Measurements from ENCODE around the gene LRPAP1.

LRPAP1 gene

DNA sequence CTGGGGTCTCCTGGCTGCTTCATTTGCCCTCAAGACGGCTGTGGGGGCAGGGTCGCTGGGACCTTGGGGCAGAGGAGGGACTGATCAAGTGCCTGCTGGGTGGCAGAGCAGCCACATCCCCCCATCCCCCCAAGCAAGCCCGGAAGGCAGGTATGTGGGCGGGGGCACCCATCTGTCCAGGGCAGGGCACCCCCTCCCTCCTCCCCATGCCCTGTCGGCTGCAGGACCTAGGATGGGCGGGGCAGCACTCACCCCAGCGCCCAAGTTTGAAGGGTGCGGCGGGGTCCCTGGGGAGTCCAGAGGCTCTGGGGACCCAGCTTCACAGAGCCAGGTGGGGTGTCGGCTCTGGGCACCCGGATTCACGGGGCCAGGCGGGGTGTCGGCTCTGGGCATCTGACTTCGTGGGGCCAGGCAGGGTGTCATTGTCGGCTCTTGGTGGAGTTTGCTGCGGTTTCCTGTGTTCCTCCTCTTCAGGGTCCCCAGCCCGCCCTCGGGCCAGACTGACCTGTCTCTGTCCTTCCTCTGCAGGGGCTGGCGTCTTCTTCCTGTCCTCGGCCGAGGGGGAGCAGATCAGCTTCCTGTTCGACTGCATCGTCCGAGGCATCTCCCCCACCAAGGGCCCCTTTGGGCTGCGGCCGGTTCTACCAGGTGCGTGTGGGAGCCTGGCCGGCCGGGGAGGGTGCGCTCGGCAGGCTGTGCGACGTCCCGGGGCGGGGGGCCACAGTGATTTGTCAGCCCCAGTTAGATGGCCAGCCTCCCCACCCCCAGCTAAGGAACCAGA lies 47.0 kb downstream of the LRPAP1 start:
- DNase-seq (ENCODE audit: low read depth in 2 of 2): no peak

DNA sequence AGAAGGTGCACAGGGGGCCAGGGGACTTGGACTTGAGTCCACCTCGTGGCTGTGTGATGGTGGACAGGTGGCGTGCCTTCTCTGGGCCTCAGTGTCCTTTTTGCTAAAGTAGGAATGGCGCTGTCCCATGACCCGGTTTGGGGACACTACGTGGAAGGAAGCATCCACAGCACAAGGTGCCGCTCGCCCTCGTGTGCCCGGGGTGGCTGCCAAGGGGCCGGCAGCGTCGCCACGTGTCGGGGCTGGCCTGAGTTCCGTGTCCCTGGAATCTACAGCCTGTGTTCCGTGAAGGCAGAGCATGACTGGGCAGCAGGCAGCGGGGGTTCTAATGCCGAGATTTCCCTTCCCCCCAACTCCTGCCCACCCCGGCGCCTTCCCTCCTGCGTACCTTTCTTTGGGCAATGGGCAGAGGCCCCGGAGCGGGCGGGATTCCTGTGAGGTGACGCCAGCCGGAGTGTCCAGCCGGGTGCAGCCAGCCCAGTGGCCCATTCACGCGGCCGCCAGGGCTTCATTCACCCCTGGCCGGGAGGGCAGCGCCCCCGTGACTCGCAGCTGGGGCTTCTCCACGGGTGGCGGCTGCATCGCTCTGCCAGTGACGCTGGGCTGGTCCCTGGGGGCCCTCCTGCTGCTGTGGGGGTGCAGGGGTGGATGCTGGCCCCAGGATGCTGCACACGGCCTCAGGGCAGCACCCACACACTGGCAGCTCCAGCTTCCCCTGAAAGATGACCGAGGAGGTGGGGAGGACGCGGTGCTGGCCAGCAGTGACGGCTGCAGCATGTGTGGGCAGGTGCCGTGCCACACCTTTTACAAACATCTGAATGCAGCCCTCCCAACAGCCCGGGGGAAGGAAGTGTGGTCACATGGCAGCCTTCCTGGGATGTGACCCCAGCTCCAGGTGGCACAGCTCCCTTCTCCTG lies 47.9 kb downstream of the LRPAP1 start:
- no peak for DNase-seq (ENCODE audit: low read depth in 2 of 2)

DNA sequence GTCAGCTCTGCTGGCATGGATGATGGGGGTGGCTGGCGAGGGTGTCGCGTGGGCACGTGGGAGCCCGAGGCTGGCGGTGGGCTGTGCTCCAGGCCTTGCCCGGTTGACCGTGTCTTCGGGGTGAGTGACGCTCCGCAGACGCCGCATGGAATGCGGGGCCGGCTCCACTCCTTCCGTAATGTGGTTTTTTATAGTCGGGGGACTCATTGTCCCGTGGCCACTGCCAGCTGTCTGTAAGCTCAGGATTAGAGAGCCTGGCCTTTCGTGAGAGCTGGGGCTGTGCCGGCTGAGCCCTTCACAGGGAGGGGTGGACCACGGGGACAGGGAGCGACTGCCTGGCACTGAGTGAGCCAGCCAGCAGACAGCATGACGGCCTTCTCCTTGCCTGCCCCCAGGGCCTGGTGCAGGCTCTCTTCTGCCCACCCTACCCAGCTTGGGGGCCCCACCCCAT lies 48.7 kb downstream of the LRPAP1 start:
- DNase-seq (ENCODE audit: low read depth in 2 of 2): no peak

DNA sequence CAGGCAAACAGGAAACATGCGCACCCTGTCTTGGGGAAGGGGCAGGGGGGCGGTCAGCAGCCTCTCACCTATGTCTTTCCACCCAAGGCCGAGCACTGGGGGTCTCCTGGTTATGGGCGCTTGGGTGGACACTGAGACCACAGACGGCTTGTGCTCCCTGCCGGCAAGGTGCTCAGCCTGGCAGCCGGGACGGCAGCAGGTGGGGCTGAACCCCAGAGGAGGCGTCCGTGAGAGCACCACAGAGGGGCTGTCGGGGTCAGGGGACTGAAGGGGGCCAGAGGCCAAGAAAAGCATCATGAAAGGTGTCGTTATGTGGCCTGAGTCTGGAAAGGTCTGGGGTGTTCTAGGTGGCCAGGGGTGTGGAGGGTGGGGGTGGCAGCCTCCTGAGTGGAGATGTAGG lies 49.5 kb downstream of the LRPAP1 start:
- no peak for DNase-seq (ENCODE audit: low read depth in 2 of 2)

DNA sequence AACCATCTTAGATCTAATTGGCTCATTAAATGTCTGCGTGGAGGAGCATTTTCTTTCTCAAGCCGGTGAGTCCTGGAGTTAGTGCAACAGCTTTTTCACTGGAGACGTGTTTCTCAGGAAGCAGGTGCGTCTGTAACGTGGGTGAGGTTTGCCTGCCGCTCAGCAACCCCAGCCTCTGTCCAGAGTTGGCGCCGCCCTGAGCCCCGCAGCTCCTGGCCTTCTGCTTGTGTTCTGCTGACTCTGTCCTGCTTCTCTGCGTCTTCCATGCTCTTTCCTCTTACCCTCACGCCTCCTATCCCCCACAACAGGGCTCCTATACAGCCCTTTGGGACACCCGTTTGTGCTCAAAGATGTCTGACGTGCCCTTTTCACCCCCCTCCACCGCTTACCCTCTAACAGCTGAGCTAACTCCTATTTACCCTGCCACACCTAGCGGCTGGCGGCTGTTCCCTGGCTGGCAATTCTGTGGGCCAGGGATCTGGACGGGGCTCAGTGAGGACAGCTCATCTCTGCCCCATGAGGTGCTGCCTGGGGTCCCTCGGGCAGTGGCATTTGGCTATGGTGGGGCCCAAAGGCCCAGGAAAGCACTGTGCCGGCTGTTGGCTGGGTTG lies 50.3 kb downstream of the LRPAP1 start:
- DNase-seq (ENCODE audit: low read depth in 2 of 2): no peak

DNA sequence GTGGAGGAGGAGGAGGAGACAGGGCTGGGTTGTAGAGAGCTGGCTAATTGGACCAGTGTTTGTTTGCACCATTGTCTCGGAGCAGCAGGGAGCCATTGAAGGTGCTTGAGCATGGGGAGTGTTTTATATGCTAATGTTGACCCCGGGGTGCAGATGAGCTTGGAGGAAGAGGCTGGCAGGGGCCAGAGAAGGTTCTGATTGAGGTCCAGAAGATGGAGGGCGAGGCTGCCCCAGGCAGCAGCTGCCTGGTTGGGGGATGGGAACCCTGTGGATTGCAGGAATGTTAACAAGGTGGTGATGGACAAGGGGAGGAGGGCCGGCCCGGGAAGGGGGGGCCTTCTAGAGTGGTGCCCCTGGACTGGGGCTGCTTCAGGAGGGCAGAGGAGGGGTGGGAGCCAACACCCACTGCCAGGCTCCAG lies 51.1 kb downstream of the LRPAP1 start:
- no peak for DNase-seq (ENCODE audit: low read depth in 2 of 2)

DNA sequence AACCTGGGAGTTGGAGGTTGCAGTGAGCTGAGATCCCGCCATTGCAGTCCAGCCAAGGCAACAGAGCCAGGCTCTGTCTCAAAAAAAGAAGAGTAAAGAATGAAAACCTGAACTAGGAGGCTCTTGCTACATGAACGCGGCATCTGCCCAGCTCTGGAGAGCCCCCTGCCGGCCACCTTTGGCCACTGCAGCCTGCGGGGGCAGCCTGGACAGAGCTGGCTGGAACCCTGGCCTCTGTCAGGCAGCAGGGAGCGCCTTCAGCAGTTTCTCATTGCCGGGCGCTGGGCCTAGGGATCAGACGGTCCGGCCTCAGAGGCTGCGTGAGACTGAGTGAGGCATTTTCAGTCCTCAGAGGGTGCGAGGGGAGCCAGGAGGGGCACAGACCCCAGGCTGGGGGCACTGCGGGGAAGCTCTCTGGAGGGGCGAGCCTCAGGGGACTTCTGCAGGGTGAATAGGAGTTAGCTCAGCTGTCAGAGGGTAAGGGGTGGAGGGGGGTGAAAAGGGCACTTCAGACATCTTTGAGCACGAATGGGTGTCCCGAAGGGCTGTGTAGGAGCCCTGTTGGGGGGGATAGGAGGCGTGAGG lies 51.6 kb downstream of the LRPAP1 start:
- DNase-seq (ENCODE audit: low read depth in 2 of 2): peak; percentile 53 to 82

DNA sequence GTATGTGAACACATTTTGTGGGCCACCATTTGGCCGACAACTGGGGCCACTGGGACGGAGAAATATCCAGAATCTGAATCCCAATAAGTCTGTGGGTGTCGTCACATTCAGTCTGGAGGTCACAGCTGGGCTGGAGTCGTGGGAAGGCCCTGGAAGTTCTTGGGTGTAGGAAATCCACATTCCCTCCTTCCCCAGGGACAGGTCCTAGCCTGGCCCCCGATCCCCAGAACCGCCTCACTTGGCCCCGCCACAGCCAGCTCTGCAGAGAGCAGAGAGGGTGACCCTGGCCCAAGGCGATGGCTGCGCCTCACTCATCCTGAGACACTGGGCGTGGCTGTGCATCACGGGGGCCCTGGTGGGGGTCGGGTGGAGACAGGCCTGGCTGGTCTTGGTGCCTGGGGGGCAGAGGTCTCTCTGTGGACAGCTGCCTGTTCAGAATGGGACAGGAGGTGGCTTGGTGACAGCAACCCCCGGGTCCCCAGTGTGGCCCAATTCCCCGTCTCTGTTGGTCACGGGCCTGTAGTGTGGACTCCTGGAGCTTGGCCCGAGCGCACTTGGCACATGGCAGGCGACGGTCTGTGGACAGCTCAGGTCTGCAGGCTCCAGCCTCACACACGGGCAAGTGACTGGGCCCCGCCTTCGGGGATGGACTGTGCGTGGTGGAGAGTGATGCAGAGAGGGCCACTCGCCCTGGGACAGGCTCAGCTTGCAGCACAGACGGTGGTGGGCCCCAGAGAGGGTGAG lies 52.7 kb downstream of the LRPAP1 start:
- DNase-seq (ENCODE audit: low read depth in 2 of 2): no peak

DNA sequence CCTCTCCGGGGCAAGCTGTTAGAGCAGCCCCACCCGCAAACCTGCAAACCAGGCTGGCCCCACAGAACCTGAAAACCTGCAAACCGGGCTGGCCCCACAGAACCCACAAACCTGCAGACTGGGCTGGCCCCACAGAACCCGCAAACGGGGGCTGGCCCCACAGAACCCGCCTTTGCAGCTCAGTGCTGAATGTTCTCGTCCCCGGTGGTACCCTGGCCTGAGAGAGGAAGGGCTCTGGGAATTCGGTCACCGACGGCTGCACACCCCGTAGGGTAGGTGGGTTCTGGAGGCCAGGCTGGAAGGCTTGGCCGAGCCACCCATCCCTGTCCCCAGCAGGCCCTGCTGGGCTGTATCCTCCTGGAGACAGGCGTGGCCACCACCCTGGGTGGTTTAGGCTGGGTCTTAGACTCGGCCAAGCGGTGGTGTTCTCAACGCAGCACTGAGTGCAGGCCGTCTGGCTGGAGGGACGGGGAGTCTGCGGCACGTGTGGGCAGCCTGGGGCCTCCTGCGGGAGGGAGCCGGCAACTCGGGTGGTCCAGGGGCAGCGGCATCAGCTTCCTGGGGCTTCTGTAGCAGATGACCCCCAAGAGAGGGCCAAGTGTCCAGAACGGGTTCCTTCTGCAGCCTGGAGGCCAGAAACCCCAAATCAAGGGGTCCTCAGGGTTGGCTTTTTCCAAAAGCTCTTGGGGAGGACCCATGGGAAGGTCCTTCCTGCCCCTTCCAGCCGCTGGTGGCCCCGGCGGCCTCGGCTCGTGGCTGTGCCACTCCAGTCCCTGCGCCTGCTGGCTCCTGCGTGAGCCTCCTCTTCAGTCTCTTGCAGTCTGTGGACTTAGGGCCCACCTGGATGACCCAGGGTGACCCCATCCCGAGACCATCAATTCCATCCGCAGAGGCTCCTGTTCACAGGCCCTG lies 53.5 kb downstream of the LRPAP1 start:
- no peak for DNase-seq (ENCODE audit: low read depth in 2 of 2)

DNA sequence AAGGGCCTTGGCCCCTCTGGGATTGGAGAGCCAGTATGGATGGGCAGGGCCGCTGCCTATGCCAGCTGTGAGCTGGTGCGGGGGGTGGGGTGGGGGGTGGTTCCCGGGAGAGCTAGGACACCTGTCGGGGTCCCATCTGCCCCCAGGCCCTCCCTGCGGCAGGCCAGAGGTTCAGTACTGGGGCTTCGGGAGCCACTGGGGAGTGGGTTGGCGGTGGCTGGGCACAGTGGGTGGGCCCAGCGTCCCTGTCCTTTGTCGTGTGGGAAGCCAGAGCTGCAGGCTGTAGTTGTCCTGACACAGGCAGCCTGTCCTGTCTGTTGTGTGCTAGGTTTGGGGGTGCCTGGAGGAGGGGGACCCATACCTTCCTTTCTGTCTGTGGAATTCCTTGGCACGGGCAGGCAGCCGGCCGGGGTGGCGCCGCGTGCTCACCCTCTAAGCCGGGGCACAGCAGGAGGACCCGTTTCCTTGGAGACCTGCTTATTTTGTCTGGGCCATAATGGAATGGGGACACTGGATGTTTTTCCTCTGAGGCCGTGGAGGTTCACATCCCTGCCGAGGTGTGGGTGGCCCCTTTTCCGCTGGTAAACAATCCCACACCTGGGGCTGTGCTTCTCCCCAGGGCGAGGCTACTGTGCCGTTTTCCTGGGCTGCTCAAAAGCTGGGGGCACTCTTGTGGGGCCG lies 54.3 kb downstream of the LRPAP1 start:
- DNase-seq (ENCODE audit: low read depth in 2 of 2): no peak

DNA sequence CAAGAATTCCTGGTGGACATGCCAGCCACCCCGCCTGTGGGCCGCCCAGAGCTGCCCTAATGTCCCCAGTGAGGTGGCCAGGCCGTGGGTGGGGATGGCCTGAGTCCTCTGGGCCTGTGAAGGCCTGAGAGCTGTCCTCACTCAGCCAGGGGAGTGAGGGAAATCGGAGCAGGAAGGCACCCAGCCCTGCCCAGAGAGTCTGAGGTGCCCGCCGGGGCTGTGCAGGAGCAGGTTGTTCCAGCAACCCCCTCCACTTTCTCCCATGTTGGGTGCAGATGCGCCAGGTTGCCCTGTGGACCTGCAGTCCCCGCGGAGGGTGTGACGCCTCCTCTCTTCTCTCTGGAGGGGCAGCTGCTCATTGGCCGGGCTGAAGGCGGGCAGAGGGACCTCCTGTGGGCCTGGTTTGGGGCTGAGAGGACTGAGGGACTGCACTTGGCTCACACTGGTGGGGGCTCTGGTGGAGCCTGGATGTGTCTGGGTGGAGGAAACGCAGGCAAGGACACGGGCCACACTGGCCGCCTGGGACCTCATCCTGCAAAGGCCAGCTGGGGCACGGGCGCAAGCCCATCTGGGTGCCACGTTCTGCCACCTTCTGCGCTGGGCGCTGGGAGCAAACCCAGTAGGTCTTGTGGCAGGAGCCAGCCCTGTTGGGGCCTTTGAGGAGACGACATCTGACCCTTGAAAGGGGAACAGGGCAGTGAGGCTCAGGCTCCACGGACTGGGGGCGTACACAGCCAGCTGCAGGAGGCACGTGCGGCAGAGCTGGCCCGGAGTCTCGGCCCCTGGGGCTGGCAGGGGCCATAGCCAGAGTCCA lies 55.1 kb downstream of the LRPAP1 start:
- no peak for DNase-seq (ENCODE audit: low read depth in 2 of 2)

DNA sequence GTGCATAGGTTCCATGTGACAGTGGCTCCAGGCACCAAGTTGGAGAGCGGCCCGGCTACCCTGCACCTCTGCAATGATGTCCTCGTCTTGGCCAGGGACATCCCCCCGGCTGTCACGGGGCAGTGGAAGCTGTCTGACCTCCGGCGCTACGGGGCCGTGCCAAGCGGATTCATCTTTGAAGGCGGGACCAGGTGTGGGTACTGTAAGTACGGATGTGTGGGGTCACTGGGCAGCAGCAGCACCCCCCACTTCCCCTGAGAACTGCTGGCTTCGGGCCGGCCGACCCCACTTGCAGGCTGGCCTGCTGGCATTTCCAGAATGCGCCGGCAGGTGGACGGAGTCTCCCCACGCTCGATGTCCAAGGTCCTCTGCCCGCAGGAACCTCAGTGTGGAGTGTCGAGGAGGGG lies 55.9 kb downstream of the LRPAP1 start:
- no peak for DNase-seq (ENCODE audit: low read depth in 2 of 2)

DNA sequence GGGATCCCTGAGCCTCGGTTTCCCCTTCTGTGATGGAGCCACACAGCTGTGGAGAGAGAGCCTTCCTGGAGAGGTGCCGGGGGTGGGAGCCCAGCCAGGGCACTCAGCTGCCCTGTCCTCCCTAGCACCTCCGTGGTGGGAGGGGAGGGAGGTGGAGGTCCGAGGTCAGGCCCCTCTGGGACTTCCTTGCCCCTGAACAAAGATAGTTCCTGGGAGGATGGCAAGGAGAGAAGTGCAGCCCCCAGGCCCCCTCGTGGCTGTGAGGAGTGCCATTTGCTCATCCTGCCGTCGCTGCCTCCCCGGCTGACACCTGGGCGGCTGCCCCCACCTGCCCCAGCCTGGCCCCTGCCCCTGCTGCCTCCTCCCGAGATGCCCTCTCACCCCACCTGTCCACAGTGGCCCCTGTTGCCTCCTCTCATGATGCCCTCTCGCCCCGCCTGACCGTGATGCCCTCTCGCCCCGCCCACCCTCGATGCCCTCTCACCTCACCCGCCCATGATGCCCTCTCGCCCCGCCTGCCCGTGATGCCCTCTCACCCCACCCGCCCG lies 56.4 kb downstream of the LRPAP1 start:
- DNase-seq (ENCODE audit: low read depth in 2 of 2): no peak

DNA sequence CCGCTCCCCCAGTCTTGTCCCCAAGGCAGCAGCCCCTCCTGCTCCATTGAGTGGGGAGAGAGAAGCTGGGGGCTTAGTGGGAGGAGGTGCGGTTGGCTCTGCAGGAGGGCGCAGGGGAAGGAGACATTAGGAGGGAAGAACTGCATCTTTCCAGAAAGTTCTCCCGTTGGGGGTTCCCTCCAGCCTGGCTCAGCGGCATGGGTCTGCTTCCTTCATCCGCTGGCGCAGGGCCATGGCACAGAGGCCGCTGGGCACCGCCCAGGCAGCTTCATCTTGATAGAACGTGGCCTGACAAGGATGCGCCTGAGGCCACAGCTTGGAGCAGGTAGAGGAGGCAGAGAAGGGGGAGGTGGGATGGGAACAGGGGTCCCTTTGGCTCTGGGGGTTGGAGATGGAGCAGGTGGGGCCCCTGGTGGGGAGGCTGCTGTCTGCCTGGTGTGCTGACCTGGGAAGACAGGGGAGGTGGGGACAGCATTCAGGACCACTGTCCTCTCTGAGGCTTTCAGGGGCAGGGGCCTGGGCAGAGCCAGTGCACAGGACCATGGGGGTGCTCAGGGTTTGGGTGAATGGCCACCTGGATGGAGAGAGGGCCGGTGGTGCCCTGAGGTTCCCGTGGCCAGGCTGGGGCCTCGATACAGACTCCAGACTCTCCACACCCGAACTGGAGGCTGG lies 57.0 kb downstream of the LRPAP1 start:
- no peak for DNase-seq (ENCODE audit: low read depth in 2 of 2)

DNA sequence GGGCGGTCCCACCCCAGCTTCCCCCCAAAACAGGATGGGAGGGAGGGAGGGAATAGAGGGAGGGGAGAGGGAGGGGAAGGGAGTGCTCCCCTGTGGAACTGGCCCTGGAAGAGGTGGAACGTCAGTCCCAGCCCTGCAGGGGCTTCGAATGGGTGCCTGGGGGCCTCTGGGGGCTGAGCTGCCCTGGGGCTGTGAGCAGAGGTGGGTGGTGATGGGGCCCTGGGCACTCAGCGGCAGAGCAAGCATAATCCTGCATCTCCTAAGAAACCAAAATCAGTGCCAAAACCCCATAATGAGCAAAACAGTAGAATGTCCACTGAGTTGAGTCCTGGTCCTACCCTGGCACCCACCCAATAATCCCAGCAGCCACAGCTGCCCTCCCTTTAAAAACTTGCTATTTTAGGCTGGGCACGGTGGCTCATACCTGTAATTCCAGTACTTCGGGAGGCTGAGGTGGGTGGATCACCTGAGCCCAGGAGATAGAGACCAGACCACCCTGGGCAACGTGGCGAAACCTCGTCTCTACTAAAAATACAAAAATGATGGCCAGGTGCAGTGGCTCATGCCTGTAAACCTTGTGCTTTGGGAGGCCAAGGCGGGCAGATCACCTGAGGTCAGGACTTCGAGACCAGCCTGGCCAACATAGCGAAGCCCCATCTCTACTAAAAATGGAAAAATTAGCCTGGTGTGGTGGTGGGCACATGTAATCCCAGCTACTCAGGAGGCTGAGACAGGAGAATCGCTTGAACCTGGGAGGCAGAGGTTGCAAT lies 58.0 kb downstream of the LRPAP1 start:
- DNase-seq (ENCODE audit: low read depth in 2 of 2): no peak

DNA sequence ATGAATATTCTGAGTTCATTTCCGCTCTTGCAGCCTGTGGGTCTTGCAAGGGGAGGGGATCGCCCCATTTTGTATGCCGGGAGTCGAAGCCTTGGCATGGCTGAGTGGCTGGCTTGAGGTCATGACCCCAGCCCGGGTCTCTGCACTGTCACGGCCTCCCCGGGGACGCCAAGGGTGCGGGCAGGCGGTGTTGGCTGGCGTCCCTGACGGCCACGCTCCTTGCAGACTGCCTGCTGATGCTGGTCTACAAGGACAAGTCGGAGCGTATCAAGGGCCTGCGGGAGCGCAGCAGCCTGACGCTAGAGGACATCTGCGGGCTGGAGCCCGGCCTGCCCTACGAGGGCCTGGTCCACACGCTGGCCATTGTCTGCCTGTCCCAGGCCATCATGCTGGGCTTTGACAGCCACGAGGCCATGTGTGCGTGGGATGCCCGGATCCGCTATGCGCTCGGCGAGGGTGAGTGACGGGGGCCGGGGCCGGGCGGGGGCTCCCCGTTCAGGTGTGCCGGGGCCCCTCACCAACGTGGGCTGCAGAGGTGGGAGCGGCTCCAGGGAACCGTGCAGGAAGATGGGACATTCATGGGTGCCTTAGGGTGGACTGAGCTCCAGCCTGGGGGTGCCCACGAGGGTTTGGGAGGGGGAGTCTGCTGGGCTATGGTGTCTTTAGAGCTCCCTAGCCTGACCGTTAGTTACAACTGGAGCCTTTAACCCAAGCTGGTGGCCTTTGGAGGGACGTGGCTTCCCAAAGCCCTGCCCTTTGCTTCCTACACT lies 58.9 kb downstream of the LRPAP1 start:
- no peak for DNase-seq (ENCODE audit: low read depth in 2 of 2)

Data from stimulated activated CD4-positive, alpha-beta T cell treated with anti-CD3 and anti-CD28 coated beads, Interleukin-4, amount 100 ng/mL, for 48 hours (primary cell).